ENCODE measurements around the gene POLR3G. TPM values are rescaled to one million over a fixed set of nuclear protein-coding genes. Genes with fewer than 3 reads are reported as not detected.

The POLR3G gene, protein sequence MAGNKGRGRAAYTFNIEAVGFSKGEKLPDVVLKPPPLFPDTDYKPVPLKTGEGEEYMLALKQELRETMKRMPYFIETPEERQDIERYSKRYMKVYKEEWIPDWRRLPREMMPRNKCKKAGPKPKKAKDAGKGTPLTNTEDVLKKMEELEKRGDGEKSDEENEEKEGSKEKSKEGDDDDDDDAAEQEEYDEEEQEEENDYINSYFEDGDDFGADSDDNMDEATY
- 5.9 TPM for total RNA-seq (ENCODE audit: unreplicated experiment)
- long read RNA-seq, partial matches to known transcripts, result 2 of 3 reads
- long read RNA-seq, other reads (novel, unspliced or antisense), result 0 of 3 reads

DNA sequence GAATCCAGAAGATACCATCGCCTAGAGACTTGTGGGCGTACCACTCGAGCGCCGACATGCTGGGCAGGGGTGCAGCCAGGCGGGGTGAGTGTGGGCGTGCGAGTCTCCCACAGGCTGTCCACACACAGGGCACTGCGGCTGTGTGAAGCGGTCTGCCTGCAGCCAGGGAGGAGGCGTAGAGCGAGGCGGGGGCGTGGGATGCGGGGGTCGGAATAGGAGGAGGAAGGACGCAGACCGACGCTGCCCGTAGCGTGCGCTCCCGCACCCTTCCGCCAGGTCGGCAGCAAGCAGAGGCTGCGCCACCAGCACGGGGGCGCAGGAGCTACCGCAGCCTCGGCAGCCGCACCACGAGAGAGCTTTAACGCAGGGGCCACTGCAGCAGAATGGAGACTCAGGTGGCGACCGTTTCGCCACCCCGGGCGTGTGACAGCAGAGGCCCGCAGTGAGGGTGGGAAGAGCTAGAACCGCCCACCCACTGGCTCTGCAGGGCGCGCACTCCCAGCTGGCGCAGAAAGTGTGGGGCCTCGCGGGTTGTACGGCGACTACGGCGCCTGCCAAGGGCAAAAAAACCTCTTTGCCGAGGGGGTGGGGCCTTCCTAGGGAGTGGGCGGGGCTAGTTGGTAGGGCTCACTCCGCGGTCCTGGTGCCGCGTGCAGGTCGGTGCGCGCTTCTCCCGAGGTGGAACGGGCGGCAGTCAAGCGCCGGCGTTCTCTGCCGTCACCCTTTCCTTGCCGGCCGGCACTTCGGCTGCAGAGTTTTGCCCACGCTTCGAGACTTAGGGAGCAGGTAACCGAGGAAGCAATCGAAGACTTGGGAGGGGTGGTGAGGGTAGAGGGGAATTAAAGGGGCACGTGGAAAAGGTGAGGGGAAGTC is at the start of gene POLR3G, which contains the start of gene MBLAC2:
Gene POLR3G, plus strand, starts transcription at position 630 of the 873 bp plus-strand sequence. CDS start 10,704 bp downstream, outside the sequence.
Gene MBLAC2, minus strand, starts transcription at position 537 of the 873 bp plus-strand sequence. Its CDS starts 479 bp downstream, at position 58.
- no peaks in the 10 kb centered on the region for H3K9me3 Mint-ChIP-seq (ENCODE audit: unreplicated experiment)
- H3K4me3 Mint-ChIP-seq (ENCODE audit: unreplicated experiment), result peak within 1 kb of the TSS; percentile 97
- peaks cover 3% of the 10 kb centered on the region for H3K36me3 Mint-ChIP-seq (ENCODE audit: low read depth, unreplicated experiment)
- TF ChIP-seq, protein P1, sequence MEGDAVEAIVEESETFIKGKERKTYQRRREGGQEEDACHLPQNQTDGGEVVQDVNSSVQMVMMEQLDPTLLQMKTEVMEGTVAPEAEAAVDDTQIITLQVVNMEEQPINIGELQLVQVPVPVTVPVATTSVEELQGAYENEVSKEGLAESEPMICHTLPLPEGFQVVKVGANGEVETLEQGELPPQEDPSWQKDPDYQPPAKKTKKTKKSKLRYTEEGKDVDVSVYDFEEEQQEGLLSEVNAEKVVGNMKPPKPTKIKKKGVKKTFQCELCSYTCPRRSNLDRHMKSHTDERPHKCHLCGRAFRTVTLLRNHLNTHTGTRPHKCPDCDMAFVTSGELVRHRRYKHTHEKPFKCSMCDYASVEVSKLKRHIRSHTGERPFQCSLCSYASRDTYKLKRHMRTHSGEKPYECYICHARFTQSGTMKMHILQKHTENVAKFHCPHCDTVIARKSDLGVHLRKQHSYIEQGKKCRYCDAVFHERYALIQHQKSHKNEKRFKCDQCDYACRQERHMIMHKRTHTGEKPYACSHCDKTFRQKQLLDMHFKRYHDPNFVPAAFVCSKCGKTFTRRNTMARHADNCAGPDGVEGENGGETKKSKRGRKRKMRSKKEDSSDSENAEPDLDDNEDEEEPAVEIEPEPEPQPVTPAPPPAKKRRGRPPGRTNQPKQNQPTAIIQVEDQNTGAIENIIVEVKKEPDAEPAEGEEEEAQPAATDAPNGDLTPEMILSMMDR (IDR thresholded peaks at IDR 0.05; ENCODE audit: unreplicated experiment), result peak; percentile 61
- H3K4me1 Mint-ChIP-seq (ENCODE audit: unreplicated experiment), result peaks cover 25% of the 10 kb centered on the region
- peak; percentile 93 for DNase-seq (ENCODE audit: low spot score)
- H3K27ac Mint-ChIP-seq (ENCODE audit: unreplicated experiment), result no peak within 1 kb of the TSS
- H3K27me3 Mint-ChIP-seq (ENCODE audit: unreplicated experiment), result peaks cover 7% of the 10 kb centered on the region

DNA sequence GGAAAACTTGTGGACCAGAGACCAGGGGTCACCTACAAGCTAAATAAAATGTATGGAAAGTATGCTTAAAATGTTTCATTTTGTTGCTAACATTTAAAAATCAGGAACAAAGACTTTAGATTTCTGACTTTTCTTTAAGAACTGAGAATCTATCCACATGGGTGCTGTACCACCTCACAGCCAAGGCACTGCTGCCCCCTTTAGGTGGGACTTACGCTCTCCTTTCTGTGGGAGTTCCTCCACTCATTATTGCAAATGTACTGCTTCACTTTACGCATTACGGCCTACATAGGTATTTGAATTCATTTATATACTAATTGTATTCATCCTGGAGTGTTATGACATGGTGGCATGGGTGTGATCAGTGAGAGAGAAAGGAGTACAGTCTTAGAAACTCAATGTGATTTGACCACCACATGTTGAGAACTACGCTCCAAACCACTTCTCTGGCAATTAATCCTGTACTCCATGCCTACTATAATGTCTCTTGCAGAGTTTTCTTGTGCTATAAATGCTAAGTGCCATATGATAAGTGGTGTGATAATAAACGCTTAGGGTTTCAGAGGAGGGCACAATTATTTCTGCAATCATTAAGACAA is 40.4 kb upstream of the POLR3G start:
- Mint-ChIP-seq H3K27me3 (ENCODE audit: unreplicated experiment) (no peaks in the 10 kb centered on the region), H3K4me3 (ENCODE audit: unreplicated experiment) (no peak overlapping the region), H3K9me3 (ENCODE audit: unreplicated experiment) (no peaks in the 10 kb centered on the region), H3K36me3 (ENCODE audit: low read depth, unreplicated experiment) (no peaks in the 10 kb centered on the region), H3K27ac (ENCODE audit: unreplicated experiment) (no peak overlapping the region), H3K4me1 (ENCODE audit: unreplicated experiment) (no peaks in the 10 kb centered on the region)
- peak; percentile 54 for DNase-seq (ENCODE audit: low spot score)
- TF ChIP-seq, protein P1 (IDR thresholded peaks at IDR 0.05; ENCODE audit: unreplicated experiment), result peak; percentile 52

DNA sequence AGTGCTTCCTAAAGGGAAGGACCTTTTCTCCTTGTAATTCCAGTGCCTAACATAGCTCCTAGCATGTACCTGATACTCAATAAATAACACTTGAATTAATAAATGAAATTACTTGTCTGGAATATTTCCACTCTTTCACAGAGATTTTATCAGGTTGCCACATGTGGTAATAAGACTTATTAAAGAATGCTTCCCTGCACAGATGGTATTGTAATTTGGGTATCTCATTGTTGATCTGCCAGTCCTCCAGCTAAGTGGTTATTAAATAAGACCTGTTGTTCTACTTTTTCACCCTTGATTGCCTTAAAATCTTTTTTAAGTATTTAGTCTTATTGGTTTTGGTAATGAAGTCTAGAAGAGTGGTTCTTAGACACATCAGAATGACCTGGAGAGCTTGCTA is 37.0 kb upstream of the POLR3G start:
- DNase-seq (ENCODE audit: low spot score), result no peak
- TF ChIP-seq, protein P1 (IDR thresholded peaks at IDR 0.05; ENCODE audit: unreplicated experiment), result no peak
- Mint-ChIP-seq H3K27me3 (ENCODE audit: unreplicated experiment) (no peaks in the 10 kb centered on the region), H3K9me3 (ENCODE audit: unreplicated experiment) (no peaks in the 10 kb centered on the region), H3K27ac (ENCODE audit: unreplicated experiment) (no peak overlapping the region), H3K4me3 (ENCODE audit: unreplicated experiment) (no peak overlapping the region), H3K36me3 (ENCODE audit: low read depth, unreplicated experiment) (no peaks in the 10 kb centered on the region), H3K4me1 (ENCODE audit: unreplicated experiment) (peaks cover 3% of the 10 kb centered on the region)

DNA sequence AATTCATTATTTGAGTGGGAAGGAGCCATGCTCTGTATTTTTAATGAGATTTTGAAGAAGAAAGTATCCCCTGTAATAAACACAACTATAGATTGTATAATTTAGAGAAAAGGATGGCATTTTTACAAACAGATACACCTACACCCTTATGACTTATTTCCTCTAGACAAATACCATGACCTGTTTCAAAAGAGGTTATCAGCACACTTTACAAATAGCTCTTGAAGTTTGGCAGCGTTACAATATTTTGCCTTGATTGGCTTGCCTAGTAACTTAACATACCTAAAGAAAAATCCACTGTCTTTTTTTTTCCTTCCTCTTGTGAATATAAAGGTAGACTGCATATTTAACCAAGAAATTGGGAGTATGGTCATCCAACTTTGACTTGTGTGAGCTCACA is 36.6 kb upstream of the POLR3G start:
- DNase-seq (ENCODE audit: low spot score), result no peak
- H3K4me3 Mint-ChIP-seq (ENCODE audit: unreplicated experiment), result no peak overlapping the region
- no peaks in the 10 kb centered on the region for H3K9me3 Mint-ChIP-seq (ENCODE audit: unreplicated experiment)
- H3K4me1 Mint-ChIP-seq (ENCODE audit: unreplicated experiment), result peaks cover 3% of the 10 kb centered on the region
- H3K27ac Mint-ChIP-seq (ENCODE audit: unreplicated experiment), result no peak overlapping the region
- TF ChIP-seq, protein P1 (IDR thresholded peaks at IDR 0.05; ENCODE audit: unreplicated experiment), result no peak
- no peaks in the 10 kb centered on the region for H3K36me3 Mint-ChIP-seq (ENCODE audit: low read depth, unreplicated experiment)
- no peaks in the 10 kb centered on the region for H3K27me3 Mint-ChIP-seq (ENCODE audit: unreplicated experiment)

Measured in endothelial cell (in vitro differentiated cells).